HepG2 (cell line): ENCODE data around the gene CCDC97. TPM values are rescaled to one million over a fixed set of nuclear protein-coding genes. Genes with fewer than 3 reads are reported as not detected.

ENCODE experiments used
- POGZ ChIP-seq: sonication (generic); formaldehyde crosslinking; IDR thresholded peaks from 2 replicates; pipeline ENCODE4 v1.4.0; 2020; ENCODE audit warnings: mild to moderate bottlenecking, missing genetic modification reagents
- ZNF430 ChIP-seq: sonication (generic); formaldehyde crosslinking; IDR thresholded peaks from 2 replicates; pipeline ENCODE4 v1.9.0; 2021; ENCODE audit warnings: mild to moderate bottlenecking, missing genetic modification reagents
- polyA plus RNA-seq, 8 experiments: library from polyadenylated mRNA; depleted of rRNA in 3 of 8; stranded (reverse) in 7 of 8; unstranded in 1 of 8; fragments of >200 nt; fragmentation: Illumina TruSeq in 4 of 8; extraction: Trizol in 4 of 8; gene quantifications; 2 replicates each; pipeline versions ENCODE4 v1.2.1 to v1.2.3, GENCODE V29; 2011 to 2016; ENCODE audit warnings: low read depth in 4 of 8, missing spikeins in 1 of 8, mixed read lengths in 1 of 8; ENCODE audit not compliant: insufficient read depth in 1 of 8
- total RNA-seq, 5 experiments: library from RNA; depleted of rRNA; stranded (reverse); fragments of >200 nt; fragmentation: Illumina TruSeq; extraction: Trizol; gene quantifications; 2 replicates each; pipeline ENCODE4 v1.2.3, GENCODE V29; 2016; ENCODE audit warnings: low read depth in 1 of 5
- TF ChIP-seq, protein P1 (sequence below), 2 experiments: IDR thresholded peaks; 2 replicates each; pipeline ENCODE4 v1.6.1; 2011 to 2012; ENCODE audit warnings: low read length in 2 of 2, borderline replicate concordance in 1 of 2, low read depth in 1 of 2, mild to moderate bottlenecking in 1 of 2, moderate library complexity in 1 of 2
- TF ChIP-seq, protein P2 (sequence below): sonication (generic); formaldehyde crosslinking; IDR thresholded peaks from 2 replicates; pipeline ENCODE4 v1.8.1; 2023; ENCODE audit warnings: mild to moderate bottlenecking, inconsistent platforms, moderate library complexity, missing genetic modification reagents, borderline replicate concordance
- TF ChIP-seq, protein P3 (sequence below), 2 experiments: fragments of 450-650 bp in 1 of 2; sonication (generic) in 1 of 2; formaldehyde crosslinking in 1 of 2; IDR thresholded peaks; 2 replicates each; pipeline versions ENCODE4 v1.6.1 to v1.8.0; 2016 to 2022; ENCODE audit warnings: antibody characterized with exemption in 1 of 2, mild to moderate bottlenecking in 1 of 2, missing genetic modification reagents in 1 of 2
- TF ChIP-seq, protein P4 (sequence below): sonication (generic); formaldehyde crosslinking; IDR thresholded peaks from 2 replicates; pipeline ENCODE4 v1.4.0; 2020; ENCODE audit warnings: missing genetic modification reagents
- TF ChIP-seq, protein P5 (sequence below): sonication (generic); formaldehyde crosslinking; IDR thresholded peaks from 2 replicates; pipeline ENCODE4 v1.8.0; 2022; ENCODE audit warnings: mild to moderate bottlenecking, missing genetic modification reagents, moderate library complexity
- TF ChIP-seq, protein P6 (sequence below): sonication (generic); formaldehyde crosslinking; IDR thresholded peaks from 2 replicates; pipeline ENCODE4 v1.5.0; 2020; ENCODE audit warnings: missing genetic modification reagents

CCDC97 gene
- total and polyA plus RNA-seq, 2 of the 13 experiments (the other 11 are each of a cell fraction or from before 2014, with no cell fraction given) = 6.2 to 7.3 TPM

DNA sequence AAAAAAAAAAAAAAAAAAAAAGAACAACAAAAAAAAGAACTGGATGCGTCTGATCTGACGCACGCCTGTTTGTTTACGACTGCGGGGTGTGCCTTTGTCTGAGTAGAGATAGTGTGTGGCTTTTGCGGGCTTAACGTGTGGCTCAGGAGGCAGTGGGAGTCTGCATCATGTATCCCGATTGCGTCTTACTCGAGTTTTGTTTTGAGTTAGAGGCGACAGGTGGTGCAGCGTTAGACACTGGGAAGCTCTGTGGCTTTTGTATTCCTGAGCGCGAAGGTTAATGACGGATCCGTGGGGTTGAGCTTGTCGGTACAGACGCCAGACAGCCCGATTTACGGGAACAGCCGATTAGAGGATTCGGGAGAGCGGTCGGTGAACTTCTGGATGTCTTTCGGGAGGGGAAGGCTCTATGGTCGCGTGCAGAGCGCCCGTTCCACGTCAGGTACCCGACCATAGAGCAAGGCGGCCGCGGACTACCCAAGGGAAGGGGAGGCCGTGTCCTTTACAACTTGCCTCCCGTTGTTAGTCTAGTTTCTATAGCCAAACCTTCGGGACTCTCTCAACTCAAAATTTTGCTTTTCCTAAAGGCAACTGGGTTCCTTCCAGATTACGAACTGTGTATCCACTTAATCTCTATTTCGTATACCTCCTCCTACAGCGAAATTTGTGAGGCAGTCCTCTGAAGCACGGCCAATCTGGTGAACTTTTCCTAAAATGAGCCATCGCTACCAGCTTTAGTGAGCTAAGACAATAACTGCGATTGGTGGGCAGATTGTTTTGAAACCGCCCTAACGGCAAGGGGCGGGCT, 46.7 kb upstream of the CCDC97 start (continued):
- TF ChIP-seq, protein P1, sequence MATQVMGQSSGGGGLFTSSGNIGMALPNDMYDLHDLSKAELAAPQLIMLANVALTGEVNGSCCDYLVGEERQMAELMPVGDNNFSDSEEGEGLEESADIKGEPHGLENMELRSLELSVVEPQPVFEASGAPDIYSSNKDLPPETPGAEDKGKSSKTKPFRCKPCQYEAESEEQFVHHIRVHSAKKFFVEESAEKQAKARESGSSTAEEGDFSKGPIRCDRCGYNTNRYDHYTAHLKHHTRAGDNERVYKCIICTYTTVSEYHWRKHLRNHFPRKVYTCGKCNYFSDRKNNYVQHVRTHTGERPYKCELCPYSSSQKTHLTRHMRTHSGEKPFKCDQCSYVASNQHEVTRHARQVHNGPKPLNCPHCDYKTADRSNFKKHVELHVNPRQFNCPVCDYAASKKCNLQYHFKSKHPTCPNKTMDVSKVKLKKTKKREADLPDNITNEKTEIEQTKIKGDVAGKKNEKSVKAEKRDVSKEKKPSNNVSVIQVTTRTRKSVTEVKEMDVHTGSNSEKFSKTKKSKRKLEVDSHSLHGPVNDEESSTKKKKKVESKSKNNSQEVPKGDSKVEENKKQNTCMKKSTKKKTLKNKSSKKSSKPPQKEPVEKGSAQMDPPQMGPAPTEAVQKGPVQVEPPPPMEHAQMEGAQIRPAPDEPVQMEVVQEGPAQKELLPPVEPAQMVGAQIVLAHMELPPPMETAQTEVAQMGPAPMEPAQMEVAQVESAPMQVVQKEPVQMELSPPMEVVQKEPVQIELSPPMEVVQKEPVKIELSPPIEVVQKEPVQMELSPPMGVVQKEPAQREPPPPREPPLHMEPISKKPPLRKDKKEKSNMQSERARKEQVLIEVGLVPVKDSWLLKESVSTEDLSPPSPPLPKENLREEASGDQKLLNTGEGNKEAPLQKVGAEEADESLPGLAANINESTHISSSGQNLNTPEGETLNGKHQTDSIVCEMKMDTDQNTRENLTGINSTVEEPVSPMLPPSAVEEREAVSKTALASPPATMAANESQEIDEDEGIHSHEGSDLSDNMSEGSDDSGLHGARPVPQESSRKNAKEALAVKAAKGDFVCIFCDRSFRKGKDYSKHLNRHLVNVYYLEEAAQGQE (IDR thresholded peaks at IDR 0.05; ENCODE audit: borderline replicate concordance in 1 of 2, low read depth in 1 of 2, low read length in 2 of 2) = no peak
- TF ChIP-seq, protein P2, sequence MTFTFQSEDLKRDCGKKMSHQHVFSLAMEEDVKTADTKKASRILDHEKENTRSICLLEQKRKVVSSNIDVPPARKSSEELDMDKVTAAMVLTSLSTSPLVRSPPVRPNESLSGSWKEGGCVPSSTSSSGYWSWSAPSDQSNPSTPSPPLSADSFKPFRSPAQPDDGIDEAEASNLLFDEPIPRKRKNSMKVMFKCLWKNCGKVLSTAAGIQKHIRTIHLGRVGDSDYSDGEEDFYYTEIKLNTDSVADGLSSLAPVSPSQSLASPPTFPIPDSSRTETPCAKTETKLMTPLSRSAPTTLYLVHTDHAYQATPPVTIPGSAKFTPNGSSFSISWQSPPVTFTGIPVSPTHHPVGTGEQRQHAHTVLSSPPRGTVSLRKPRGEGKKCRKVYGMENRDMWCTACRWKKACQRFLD (CRISPR knock-in tag) = 0 out of 2 replicates have a peak, but pooled peaks have one; percentile 40
- TF ChIP-seq, protein P3, sequence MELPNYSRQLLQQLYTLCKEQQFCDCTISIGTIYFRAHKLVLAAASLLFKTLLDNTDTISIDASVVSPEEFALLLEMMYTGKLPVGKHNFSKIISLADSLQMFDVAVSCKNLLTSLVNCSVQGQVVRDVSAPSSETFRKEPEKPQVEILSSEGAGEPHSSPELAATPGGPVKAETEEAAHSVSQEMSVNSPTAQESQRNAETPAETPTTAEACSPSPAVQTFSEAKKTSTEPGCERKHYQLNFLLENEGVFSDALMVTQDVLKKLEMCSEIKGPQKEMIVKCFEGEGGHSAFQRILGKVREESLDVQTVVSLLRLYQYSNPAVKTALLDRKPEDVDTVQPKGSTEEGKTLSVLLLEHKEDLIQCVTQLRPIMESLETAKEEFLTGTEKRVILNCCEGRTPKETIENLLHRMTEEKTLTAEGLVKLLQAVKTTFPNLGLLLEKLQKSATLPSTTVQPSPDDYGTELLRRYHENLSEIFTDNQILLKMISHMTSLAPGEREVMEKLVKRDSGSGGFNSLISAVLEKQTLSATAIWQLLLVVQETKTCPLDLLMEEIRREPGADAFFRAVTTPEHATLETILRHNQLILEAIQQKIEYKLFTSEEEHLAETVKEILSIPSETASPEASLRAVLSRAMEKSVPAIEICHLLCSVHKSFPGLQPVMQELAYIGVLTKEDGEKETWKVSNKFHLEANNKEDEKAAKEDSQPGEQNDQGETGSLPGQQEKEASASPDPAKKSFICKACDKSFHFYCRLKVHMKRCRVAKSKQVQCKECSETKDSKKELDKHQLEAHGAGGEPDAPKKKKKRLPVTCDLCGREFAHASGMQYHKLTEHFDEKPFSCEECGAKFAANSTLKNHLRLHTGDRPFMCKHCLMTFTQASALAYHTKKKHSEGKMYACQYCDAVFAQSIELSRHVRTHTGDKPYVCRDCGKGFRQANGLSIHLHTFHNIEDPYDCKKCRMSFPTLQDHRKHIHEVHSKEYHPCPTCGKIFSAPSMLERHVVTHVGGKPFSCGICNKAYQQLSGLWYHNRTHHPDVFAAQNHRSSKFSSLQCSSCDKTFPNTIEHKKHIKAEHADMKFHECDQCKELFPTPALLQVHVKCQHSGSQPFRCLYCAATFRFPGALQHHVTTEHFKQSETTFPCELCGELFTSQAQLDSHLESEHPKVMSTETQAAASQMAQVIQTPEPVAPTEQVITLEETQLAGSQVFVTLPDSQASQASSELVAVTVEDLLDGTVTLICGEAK (IDR thresholded peaks at IDR 0.05) = no peak
- TF ChIP-seq, protein P3 (CRISPR knock-in tag; IDR thresholded peaks at IDR 0.05) = peak; percentile 5; the same call in 1 of the 2 replicates
- TF ChIP-seq, protein P4, sequence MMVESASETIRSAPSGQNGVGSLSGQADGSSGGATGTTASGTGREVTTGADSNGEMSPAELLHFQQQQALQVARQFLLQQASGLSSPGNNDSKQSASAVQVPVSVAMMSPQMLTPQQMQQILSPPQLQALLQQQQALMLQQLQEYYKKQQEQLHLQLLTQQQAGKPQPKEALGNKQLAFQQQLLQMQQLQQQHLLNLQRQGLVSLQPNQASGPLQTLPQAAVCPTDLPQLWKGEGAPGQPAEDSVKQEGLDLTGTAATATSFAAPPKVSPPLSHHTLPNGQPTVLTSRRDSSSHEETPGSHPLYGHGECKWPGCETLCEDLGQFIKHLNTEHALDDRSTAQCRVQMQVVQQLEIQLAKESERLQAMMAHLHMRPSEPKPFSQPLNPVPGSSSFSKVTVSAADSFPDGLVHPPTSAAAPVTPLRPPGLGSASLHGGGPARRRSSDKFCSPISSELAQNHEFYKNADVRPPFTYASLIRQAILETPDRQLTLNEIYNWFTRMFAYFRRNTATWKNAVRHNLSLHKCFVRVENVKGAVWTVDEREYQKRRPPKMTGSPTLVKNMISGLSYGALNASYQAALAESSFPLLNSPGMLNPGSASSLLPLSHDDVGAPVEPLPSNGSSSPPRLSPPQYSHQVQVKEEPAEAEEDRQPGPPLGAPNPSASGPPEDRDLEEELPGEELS (CRISPR knock-in tag) = 0 out of 2 replicates have a peak, but pooled peaks have one; percentile 9
- TF ChIP-seq, protein P5, sequence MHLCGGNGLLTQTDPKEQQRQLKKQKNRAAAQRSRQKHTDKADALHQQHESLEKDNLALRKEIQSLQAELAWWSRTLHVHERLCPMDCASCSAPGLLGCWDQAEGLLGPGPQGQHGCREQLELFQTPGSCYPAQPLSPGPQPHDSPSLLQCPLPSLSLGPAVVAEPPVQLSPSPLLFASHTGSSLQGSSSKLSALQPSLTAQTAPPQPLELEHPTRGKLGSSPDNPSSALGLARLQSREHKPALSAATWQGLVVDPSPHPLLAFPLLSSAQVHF (CRISPR knock-in tag) = no peak
- TF ChIP-seq POGZ (CRISPR knock-in tag) = no peak
- TF ChIP-seq ZNF430 (CRISPR knock-in tag) = peak; percentile 53
- TF ChIP-seq, protein P6, sequence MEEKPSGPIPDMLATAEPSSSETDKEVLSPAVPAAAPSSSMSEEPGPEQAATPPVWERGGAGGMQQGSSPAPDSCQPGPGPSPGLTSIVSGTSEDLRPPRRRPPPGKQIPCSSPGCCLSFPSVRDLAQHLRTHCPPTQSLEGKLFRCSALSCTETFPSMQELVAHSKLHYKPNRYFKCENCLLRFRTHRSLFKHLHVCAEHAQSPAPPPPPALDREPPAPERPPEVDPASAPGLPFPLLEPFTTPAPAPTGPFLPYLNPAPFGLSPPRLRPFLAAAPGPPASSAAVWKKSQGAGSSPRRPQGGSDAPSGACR (CRISPR knock-in tag) = no peak; the same call in 1 of the 2 replicates
